ENCODE measurements around the gene NR5A1.

DNA sequence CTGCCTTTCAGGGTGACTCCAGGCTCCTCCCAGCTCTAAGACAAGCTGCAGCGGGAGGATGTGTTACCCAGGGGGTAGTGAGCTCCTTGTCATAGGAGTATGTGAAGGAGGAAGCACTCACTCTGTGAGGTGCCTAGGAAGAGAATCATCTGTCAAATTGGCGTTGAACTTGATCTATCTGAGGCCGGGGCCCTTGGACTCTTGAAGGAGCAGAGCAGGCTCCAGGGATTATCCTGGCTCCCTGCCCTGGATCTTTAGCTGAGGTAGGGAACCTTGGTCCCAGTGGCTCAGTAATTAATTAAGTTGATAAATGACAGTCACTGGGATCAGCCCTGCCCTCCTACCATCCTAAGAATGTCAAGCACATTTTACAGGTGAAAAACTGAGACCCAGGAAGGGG lies 41.5 kb downstream of the NR5A1 start:
- TF ChIP-seq, protein P1, sequence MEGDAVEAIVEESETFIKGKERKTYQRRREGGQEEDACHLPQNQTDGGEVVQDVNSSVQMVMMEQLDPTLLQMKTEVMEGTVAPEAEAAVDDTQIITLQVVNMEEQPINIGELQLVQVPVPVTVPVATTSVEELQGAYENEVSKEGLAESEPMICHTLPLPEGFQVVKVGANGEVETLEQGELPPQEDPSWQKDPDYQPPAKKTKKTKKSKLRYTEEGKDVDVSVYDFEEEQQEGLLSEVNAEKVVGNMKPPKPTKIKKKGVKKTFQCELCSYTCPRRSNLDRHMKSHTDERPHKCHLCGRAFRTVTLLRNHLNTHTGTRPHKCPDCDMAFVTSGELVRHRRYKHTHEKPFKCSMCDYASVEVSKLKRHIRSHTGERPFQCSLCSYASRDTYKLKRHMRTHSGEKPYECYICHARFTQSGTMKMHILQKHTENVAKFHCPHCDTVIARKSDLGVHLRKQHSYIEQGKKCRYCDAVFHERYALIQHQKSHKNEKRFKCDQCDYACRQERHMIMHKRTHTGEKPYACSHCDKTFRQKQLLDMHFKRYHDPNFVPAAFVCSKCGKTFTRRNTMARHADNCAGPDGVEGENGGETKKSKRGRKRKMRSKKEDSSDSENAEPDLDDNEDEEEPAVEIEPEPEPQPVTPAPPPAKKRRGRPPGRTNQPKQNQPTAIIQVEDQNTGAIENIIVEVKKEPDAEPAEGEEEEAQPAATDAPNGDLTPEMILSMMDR (IDR thresholded peaks at IDR 0.05; ENCODE audit: low read length) = no peak
- no peak for TF ChIP-seq EZH2phosphoT487 (IDR thresholded peaks at IDR 0.05; ENCODE audit: low read length)
